HL-60 (cell line): ENCODE data around the gene COMMD1.

Experiments used
- CTCF ChIP-seq: IDR thresholded peaks from one replicate; pipeline ENCODE4 v1.5.1; 2011; ENCODE audit warnings: low read length, control low read depth, inconsistent platforms; ENCODE audit not compliant: insufficient read depth
- POLR2AphosphoS5 ChIP-seq: IDR thresholded peaks from 2 replicates; pipeline ENCODE4 v1.6.1; 2012; ENCODE audit warnings: low read depth

GRCh38 chr2:62145478-62146100 is 240.1 kb downstream of the COMMD1 start:
- no peak for TF ChIP-seq CTCF
- TF ChIP-seq POLR2AphosphoS5: no peak
